ENCODE data around the gene AGAP1.

DNA sequence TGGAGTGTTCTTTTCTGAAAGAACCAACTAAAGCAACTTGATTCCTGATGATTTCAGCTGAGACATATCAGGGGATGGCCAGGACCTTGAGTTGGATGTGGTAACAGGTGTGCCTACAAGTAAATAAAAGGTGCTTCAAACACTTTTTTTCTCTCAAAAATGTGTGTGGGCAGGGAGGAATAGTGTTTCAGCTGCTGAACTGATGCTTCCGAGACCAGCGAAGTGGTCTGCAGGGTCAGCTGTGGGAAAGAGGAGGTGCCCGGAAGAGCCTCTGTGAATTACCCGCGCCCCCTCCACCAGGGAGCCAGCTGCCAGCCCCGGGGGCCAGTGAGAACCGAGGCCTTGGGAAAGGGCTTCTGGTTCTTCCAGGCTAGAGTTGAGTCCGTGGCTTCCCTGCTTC is 425.0 kb downstream of the AGAP1 start:
- TF ChIP-seq, protein P1, sequence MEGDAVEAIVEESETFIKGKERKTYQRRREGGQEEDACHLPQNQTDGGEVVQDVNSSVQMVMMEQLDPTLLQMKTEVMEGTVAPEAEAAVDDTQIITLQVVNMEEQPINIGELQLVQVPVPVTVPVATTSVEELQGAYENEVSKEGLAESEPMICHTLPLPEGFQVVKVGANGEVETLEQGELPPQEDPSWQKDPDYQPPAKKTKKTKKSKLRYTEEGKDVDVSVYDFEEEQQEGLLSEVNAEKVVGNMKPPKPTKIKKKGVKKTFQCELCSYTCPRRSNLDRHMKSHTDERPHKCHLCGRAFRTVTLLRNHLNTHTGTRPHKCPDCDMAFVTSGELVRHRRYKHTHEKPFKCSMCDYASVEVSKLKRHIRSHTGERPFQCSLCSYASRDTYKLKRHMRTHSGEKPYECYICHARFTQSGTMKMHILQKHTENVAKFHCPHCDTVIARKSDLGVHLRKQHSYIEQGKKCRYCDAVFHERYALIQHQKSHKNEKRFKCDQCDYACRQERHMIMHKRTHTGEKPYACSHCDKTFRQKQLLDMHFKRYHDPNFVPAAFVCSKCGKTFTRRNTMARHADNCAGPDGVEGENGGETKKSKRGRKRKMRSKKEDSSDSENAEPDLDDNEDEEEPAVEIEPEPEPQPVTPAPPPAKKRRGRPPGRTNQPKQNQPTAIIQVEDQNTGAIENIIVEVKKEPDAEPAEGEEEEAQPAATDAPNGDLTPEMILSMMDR (IDR thresholded peaks at IDR 0.05) = no peak
- TF ChIP-seq POLR2A (IDR thresholded peaks at IDR 0.05) = no peak
